ENCODE data around the gene LAMB3.

Gene LAMB3

DNA sequence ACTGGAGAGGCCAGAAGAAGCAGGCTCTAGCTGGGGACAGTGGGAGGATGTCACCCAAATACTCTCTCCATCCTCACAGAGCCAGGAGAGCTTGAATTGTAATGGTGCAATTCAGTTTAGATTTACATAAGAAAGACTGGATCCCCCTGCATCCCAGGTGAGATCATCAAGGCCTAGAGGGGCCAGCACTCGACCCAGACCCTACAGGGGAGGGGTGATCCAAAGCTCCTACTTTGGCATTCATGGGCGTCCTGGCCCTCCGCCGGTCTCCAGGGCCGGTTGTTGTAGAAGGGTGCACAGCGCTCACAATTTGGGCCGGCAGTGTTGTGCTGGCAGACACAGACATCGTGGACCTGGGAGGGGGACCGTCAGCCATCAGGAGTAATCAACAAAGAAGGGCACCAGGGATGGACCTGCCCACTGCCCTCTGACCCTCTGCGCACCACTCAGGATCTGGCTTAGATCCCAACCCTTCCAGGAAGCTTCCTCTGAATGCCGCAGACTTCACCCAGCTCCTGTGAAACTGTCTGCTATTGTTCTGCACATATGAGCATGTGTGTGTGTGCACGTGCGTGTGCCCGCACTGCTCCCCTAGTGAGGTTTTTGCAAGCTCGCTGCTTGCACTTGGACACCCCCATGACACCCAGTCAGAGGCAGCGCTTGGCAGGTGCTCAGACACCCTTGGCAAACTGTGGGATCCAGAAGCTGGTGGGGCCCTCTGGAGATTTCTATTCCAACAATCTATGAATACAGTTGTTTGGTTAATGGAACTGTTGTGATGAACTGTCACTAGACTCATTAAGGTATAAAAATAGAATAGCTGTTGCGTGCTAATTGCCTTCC lies 21.6 kb downstream of the LAMB3 start:
- DNase-seq = no peak

- DNase-seq = no peak
These were observed 22.4 kb downstream of the LAMB3 start for GRCh38 chr1:209629621-209630382.

DNA sequence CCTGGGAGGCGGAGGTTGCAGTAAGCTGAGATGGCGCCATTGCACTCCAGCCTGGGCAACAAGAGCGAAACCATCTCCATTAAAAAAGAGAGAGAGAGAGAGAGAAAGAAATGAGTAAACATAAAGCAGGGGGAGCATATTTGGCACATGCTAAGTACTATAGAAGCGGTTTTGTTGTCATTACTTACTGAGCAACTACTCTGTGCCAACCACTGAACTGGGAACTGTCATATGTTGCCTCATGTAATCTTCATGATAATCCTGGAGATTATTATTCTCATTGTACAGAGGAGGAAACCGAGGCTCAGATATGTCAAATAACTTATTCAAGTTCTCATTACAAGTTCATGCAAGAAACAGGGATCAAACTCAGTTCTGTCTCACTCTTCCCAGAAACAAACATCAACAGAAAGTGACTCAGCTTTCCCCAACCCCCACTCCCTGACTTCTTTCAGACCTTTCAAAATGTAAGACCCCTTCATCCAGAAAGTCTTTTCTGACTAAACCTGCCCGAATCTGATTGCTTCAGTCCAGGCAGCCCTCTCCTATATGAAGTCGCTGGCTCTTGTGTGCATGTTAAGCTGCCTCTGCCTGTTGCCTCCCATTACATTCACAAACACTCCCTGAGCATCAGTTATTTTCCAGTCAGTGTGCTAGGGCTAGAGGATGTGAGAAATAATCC lies 23.5 kb downstream of the LAMB3 start:
- DNase-seq = no peak

DNA sequence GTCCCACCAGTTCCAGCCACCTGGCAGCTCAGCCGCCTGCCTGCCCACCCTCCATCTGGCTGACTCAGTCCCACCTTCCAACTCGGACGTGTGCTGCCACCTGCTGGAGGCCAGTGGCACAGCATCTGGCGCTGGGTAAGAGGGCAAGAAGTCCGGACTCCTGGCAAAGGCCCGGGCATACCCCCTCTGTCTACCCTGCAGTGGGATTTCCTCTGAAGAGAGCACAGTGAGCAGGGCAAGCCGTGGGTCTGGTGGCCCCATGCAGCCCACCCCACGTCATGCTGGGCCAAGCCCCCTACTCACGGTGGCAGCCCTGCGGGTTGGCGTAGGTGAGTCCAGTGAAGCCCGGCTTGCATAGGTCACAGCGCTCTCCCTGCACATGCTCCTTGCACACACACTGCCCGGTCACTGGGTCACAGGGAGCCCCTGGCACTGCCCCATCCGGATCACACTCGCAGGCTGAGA lies 24.5 kb downstream of the LAMB3 start:
- DNase-seq = peak; percentile 1 to 58

DNA sequence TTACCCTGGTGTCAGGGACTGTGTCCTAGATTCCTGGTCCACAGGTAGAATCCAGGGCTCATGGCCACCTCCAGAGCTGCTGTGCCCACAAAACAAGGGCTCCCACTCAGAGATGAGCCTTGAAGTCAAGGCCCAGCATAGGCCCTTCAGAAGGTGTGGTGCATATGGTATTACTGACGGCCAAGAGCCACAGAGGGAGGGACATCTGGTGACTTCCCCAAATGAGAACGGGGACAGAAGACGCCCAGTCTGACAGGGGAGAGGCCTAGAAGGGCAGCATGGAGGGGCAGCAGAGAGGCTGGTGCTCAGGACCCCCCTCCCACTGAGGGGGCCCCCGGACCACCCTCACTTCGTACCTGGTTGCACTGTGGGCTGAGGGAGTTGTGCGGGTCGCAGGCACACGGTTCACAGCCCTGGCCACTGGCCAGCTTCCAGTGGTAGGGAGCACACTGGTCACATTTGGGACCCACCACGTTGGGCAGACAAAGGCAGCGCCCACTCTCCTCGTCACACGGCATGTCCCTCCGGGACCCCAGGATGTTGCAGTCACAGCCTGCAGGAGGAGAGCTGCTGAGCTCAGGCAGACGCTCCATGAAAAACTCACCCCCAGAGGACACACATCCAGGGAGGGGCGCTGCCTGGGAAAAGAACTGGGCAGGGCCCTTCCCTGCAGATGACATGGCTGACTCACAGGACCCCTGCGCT lies 25.0 kb downstream of the LAMB3 start:
- no peak for DNase-seq

- no peak for DNase-seq
These were observed 25.7 kb downstream of the LAMB3 start for GRCh38 chr1:209626346-209627026.

DNA sequence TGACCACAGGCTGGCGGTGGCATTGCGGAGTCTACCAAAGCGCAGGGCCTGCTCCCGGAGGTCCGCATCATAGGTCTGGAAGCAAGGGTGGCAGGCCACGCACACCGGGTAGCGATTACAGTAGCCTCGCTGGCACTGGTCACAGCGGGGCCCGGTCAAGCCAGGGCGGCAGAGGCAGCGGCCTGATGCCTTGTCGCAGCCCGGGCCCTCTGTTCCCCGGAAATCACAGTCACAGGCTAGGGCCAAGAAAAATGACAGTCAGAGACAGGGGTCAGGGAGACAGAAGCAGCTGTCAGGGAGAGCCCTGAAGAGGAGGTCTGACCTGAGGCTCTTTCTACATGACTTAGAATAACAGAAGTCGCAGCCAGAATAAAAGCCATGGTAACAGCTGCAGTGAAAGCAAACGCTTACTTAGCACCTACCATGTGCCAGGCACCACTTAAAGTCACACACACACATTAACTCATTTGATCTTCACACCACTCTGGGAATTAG lies 26.4 kb downstream of the LAMB3 start:
- no peak for DNase-seq

DNA sequence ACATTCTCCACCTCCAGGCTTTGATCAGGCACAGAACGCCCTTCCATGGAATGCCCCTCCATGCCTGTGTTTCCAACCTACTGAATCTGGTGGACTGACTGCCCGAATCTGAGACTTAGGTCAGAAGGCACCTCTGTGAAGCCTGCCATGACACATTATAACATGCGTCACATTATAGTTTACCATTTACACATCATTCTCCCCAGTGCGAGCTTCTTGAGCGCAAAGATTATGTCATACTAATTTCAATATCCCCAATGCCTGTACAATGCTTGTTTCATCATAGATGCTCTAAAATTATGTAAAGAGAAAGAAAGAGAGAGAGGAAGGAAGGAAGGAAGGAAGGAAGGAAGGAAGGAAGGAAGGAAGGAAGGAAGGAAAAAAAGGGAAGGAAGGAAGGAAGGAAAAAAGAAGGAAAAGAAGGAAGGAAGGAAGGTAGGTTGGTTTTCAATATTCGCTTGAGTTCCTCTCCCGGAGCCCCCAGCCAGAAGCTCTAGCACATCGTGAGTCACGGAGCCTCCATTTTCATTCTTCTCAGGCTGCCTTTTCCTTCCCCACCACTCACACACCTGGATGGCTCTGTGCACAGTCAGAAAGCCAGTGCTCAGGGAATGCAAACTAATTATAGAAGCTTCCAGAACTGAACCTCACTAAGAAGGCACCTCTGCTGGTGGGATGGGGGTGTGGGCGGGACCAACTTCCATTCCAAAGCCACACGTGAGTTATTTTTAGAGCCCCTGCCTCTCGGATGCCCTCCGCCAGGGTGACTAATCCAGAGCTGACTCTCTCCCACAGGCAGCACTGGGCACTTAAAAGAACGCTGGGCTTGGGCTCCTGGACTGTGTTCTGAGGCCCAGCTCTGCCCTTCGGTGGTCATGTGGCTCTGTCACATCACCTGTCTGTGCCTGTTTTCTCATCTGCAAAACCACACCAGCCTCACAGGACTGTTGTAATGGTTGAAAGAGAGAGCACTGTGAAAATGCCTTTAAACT lies 27.4 kb downstream of the LAMB3 start:
- DNase-seq = no peak

DNA sequence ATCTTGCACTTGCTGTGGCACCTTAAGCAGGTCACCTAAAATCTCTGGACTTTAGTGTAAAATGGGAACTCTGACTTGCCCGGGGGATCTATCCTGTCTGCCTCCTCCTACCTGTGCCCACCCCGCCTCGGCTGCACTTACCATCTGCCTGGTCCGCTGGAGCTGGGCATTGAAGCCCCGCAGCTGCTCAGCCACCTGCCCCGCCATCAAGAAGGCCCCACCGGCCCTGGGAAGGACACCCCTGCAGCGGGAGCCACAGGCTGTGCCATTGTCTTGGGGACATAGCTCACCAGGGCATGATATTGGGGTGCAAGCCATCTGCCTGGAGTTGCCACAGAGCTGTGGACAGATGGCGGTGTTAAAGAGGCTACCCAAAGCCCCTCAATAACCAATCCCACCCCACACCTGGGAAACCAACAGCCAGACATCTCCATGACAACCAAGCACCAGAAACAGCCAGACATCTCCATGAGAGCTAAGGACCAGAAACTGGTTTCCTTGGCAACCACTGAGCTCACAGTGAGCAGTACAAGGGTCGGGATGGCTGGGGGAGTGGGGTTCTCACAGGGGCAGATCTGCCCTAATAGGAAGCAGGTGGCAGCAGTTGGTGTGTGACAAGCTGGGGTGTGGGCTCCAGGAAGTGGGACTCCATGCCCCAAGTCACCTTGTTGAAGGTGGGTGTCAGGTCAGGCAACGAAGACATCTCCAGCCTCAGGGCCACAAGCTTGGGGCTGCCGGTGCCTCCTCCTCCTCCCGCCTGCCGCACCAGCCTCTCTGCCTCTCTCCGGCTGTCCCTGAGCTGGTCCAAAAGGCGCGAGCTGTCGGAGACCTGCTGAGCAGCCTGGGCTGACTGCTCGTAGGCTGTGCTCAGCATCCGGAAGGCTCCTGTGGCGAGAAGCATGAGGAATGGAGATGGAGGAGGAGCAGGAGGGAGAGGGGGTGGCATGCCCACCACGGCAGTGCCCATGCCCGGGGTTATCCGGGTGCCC lies 29.1 kb downstream of the LAMB3 start:
- no peak for DNase-seq

DNA sequence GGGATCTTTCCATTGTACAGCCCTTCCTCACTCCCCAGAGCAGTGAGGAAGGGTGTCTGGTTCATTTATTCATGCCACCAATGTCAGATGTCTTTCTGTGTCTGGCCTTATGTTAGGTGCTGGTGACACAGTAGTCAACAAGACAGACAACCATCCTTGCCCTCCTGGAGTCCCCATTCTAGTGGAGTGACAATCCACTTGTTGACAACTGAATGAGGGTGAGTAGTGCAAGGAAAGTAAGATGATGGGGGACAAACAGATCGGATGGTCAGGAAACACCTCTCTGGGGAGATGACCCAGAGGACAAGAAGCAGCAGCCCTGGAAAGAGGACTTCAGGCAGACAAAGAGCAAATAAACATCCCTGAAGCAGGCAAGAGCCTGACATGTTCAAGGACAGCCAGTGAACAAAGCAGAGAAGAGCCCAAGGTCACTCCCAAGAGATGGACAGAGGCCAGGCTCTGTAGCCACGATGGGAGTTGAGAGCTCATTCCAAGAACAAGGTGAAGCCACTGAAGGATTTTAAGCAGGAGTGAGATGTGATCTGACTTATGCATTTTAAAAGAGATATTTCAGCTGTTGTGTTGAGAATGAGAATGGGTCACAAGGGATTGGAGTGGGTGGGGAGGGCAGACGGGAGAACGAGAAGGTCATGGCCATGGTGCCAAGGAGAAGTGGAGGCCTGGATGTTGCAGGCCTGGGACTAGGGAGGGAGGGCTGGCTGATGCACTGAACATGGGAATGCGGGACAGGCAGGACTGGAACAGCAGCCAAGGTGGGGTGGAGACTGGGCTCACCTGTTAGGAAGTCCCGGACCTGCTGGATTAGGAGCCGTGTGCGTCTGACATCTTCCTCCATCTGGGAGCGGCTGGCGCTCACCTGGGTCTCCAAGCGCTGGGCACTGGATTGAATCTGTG lies 30.2 kb downstream of the LAMB3 start:
- no peak for DNase-seq

- DNase-seq = no peak
These were observed 30.9 kb downstream of the LAMB3 start for GRCh38 chr1:209621286-209621685.

DNA sequence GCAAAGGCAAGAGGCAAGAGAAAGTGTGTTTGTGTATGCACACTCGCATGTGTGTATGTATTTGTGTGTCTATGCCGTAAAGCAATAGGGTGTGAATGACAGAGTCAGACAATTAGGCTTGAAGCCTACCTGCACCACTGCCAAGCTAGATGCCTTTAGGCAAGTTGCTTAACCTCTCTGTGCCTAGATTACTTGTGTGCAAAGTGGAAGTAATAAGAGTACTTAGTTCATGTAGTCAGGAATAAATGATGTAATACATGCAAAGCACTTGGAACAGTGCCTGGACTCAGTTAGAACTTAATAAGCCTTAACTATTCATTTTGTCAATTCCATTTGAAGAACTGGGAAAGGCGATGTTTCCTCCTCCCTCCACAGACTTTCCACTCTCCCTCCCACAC lies 31.7 kb downstream of the LAMB3 start:
- no peak for DNase-seq

- DNase-seq = no peak
These were observed 32.3 kb downstream of the LAMB3 start for GRCh38 chr1:209619696-209620486.

GRCh38 chr1:209618756-209619420 lies 33.3 kb downstream of the LAMB3 start:
- DNase-seq = no peak

GRCh38 chr1:209618291-209618690 lies 33.9 kb downstream of the LAMB3 start:
- DNase-seq = no peak

DNA sequence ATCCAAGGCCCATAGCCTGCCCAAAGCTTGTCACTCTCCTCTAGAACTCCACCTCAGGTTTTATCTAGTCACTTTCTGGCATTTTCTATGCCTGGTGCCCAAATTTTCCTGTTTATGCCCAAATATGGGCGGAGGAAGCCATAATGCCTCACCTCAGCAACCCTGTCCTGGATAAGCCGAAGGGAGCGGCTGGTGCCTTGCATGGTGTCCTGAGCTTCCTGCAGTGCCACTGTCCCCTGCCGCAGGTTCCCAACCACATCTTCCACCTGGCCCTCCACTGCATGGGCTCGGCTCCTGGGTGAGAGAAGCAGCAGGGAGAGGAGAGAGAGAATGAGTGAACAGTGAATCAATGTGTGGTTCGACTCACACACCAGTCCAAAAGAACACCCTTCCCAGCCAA lies 34.5 kb downstream of the LAMB3 start:
- no peak for DNase-seq
